ENCODE data around the gene HIGD1A. TPM values are rescaled to one million over a fixed set of nuclear protein-coding genes. Genes with fewer than 3 reads are reported as not detected.
"Not testable (repeated sequence)": the region's sequence is repeated elsewhere in the genome, so short reads cannot be mapped to it uniquely, and the experiment has no call there.

HIGD1A gene
- total RNA-seq, 1 donor from 2014 or later, result 90.1 TPM

- Mint-ChIP-seq H3K4me3 (no peak overlapping the region), H3K36me3 (ENCODE audit: low read depth) (no peaks in the 10 kb centered on the region), H3K4me1 (ENCODE audit: low read depth) (no peaks in the 10 kb centered on the region), H3K27ac (no peak overlapping the region), H3K27me3 (ENCODE audit: insufficient read depth) (peaks cover 18% of the 10 kb centered on the region), H3K9me3 (no peaks in the 10 kb centered on the region)
- DNase-seq (ENCODE audit: low spot score), result no peak
- intact Hi-C loops (cut with micrococcal nuclease), result no loop called here
Measured at GRCh38 chr3:42822828-42823227, 18.5 kb upstream of the HIGD1A start.

GRCh38 chr3:42820746-42821051, 16.4 kb upstream of the HIGD1A start:
- H3K36me3 Mint-ChIP-seq (ENCODE audit: low read depth), result no peaks in the 10 kb centered on the region
- no peaks in the 10 kb centered on the region for H3K4me1 Mint-ChIP-seq (ENCODE audit: low read depth)
- no peak overlapping the region for H3K4me3 Mint-ChIP-seq
- intact Hi-C loops (cut with micrococcal nuclease), result no loop called here
- no peak for DNase-seq (ENCODE audit: low spot score)
- H3K27ac Mint-ChIP-seq, result no peak overlapping the region
- H3K27me3 Mint-ChIP-seq (ENCODE audit: insufficient read depth), result peaks cover 8% of the 10 kb centered on the region
- H3K9me3 Mint-ChIP-seq, result no peaks in the 10 kb centered on the region

- intact Hi-C loops (cut with micrococcal nuclease), result no loop called here
- H3K27me3 Mint-ChIP-seq (ENCODE audit: insufficient read depth), result peaks cover 13% of the 10 kb centered on the region
- no peak for DNase-seq (ENCODE audit: low spot score)
- H3K4me1 Mint-ChIP-seq (ENCODE audit: low read depth), result no peaks in the 10 kb centered on the region
- H3K9me3 Mint-ChIP-seq, result no peaks in the 10 kb centered on the region
- H3K27ac Mint-ChIP-seq, result no peak overlapping the region
- H3K36me3 Mint-ChIP-seq (ENCODE audit: low read depth), result no peaks in the 10 kb centered on the region
- no peak overlapping the region for H3K4me3 Mint-ChIP-seq
Measured at GRCh38 chr3:42819351-42819965, 15.2 kb upstream of the HIGD1A start.

- Mint-ChIP-seq H3K4me1 (ENCODE audit: low read depth) (no peaks in the 10 kb centered on the region), H3K9me3 (no peaks in the 10 kb centered on the region), H3K36me3 (ENCODE audit: low read depth) (no peaks in the 10 kb centered on the region), H3K4me3 (no peak overlapping the region), H3K27me3 (ENCODE audit: insufficient read depth) (peaks cover 15% of the 10 kb centered on the region), H3K27ac (no peak overlapping the region)
- no peak for DNase-seq (ENCODE audit: low spot score)
- intact Hi-C loops (cut with micrococcal nuclease), result no loop called here
Measured at GRCh38 chr3:42815826-42816225, 11.5 kb upstream of the HIGD1A start.

- intact Hi-C loops (cut with micrococcal nuclease), result no loop called here
- Mint-ChIP-seq H3K27ac (no peak overlapping the region), H3K27me3 (ENCODE audit: insufficient read depth) (peaks cover 18% of the 10 kb centered on the region), H3K4me1 (ENCODE audit: low read depth) (no peaks in the 10 kb centered on the region), H3K36me3 (ENCODE audit: low read depth) (no peaks in the 10 kb centered on the region), H3K9me3 (no peaks in the 10 kb centered on the region), H3K4me3 (no peak overlapping the region)
- no peak for DNase-seq (ENCODE audit: low spot score)
Measured at GRCh38 chr3:42814914-42815507, 10.7 kb upstream of the HIGD1A start.

- Mint-ChIP-seq H3K4me1 (ENCODE audit: low read depth) (no peaks in the 10 kb centered on the region), H3K27ac (no peak overlapping the region), H3K27me3 (ENCODE audit: insufficient read depth) (peaks cover 22% of the 10 kb centered on the region), H3K9me3 (no peaks in the 10 kb centered on the region), H3K36me3 (ENCODE audit: low read depth) (no peaks in the 10 kb centered on the region), H3K4me3 (no peak overlapping the region)
- intact Hi-C loops (cut with micrococcal nuclease), result no loop called here
- DNase-seq (ENCODE audit: low spot score), result no peak
Measured at GRCh38 chr3:42814246-42814645, 10.0 kb upstream of the HIGD1A start.

GRCh38 chr3:42811118-42811883, 7.0 kb upstream of the HIGD1A start:
- H3K9me3 Mint-ChIP-seq; H3K4me1 Mint-ChIP-seq (ENCODE audit: low read depth); DNase-seq (ENCODE audit: low spot score); H3K4me3 Mint-ChIP-seq; H3K27ac Mint-ChIP-seq; H3K36me3 Mint-ChIP-seq (ENCODE audit: low read depth); intact Hi-C loops (cut with micrococcal nuclease): not testable (repeated sequence)
- H3K27me3 Mint-ChIP-seq (ENCODE audit: insufficient read depth), result peaks cover 38% of the 10 kb centered on the region

- H3K27me3 Mint-ChIP-seq (ENCODE audit: insufficient read depth), result peaks cover 42% of the 10 kb centered on the region
- intact Hi-C loops (cut with micrococcal nuclease); H3K27ac Mint-ChIP-seq; H3K36me3 Mint-ChIP-seq (ENCODE audit: low read depth); H3K9me3 Mint-ChIP-seq; DNase-seq (ENCODE audit: low spot score); H3K4me1 Mint-ChIP-seq (ENCODE audit: low read depth); H3K4me3 Mint-ChIP-seq: not testable (repeated sequence)
Measured at GRCh38 chr3:42810706-42811105, 6.4 kb upstream of the HIGD1A start.

- no peak for DNase-seq (ENCODE audit: low spot score)
- Mint-ChIP-seq H3K9me3 (no peaks in the 10 kb centered on the region), H3K27me3 (ENCODE audit: insufficient read depth) (peaks cover 41% of the 10 kb centered on the region), H3K27ac (no peak within 1 kb of the TSS), H3K4me1 (ENCODE audit: low read depth) (peaks cover 8% of the 10 kb centered on the region), H3K4me3 (no peak within 1 kb of the TSS), H3K36me3 (ENCODE audit: low read depth) (no peaks in the 10 kb centered on the region)
- intact Hi-C loops (cut with micrococcal nuclease), result loop anchor here (10.0 kb wide), 1 partner anchor 1526 kb away; the partner anchor contains the start of gene TCAIM
Measured at GRCh38 chr3:42809202-42809601, 4.9 kb upstream of the HIGD1A start, which contains the start of gene ACKR2. Gene ACKR2 (plus strand): TSS chr3:42809445. CDS start chr3:42864503, 55,058 bp downstream.

- H3K9me3 Mint-ChIP-seq, result no peaks in the 10 kb centered on the region
- DNase-seq (ENCODE audit: low spot score), result no peak
- intact Hi-C loops (cut with micrococcal nuclease), result loop anchor here (10.0 kb wide), 1 partner anchor 1527 kb away; the partner anchor contains the start of gene TCAIM
- peaks cover 2% of the 10 kb centered on the region for H3K36me3 Mint-ChIP-seq (ENCODE audit: low read depth)
- H3K4me3 Mint-ChIP-seq, result no peak overlapping the region
- H3K27me3 Mint-ChIP-seq (ENCODE audit: insufficient read depth), result peaks cover 37% of the 10 kb centered on the region
- H3K4me1 Mint-ChIP-seq (ENCODE audit: low read depth), result peaks cover 17% of the 10 kb centered on the region
- no peak overlapping the region for H3K27ac Mint-ChIP-seq
Measured at GRCh38 chr3:42807929-42808328, 3.6 kb upstream of the HIGD1A start.

- H3K4me1 Mint-ChIP-seq (ENCODE audit: low read depth), result peaks cover 41% of the 10 kb centered on the region
- no peaks in the 10 kb centered on the region for H3K9me3 Mint-ChIP-seq
- intact Hi-C loops (cut with micrococcal nuclease), result loop anchor here (2.0 to 10.0 kb wide), 2 partner anchors 886 to 1530 kb away; partner anchors contain the start of genes ABHD5 and TCAIM
- H3K27me3 Mint-ChIP-seq (ENCODE audit: insufficient read depth), result peaks cover 35% of the 10 kb centered on the region
- no peak for DNase-seq (ENCODE audit: low spot score)
- H3K27ac Mint-ChIP-seq, result no peak overlapping the region
- peaks cover 11% of the 10 kb centered on the region for H3K36me3 Mint-ChIP-seq (ENCODE audit: low read depth)
- peak overlapping the region; percentile 99 for H3K4me3 Mint-ChIP-seq
Measured at GRCh38 chr3:42805141-42805821, 991 bp upstream of the HIGD1A start.

GRCh38 chr3:42804831-42805132, 492 bp upstream of the HIGD1A start:
- Mint-ChIP-seq H3K27me3 (ENCODE audit: insufficient read depth) (peaks cover 32% of the 10 kb centered on the region), H3K27ac (peak overlapping the region; percentile 90), H3K36me3 (ENCODE audit: low read depth) (peaks cover 12% of the 10 kb centered on the region), H3K4me1 (ENCODE audit: low read depth) (peaks cover 43% of the 10 kb centered on the region), H3K4me3 (peak overlapping the region; percentile 99), H3K9me3 (no peaks in the 10 kb centered on the region)
- no peak for DNase-seq (ENCODE audit: low spot score)
- intact Hi-C loops (cut with micrococcal nuclease), result loop anchor here (1.0 to 10.0 kb wide), 10 partner anchors 23 to 1530 kb away; partner anchors contain the start of genes ABHD5, CCDC13, NKTR and SNRK
